ENCODE measurements around the gene FAM53A. TPM values are rescaled to one million over a fixed set of nuclear protein-coding genes. Genes with fewer than 3 reads are reported as not detected.

The FAM53A gene
- total and polyA plus RNA-seq, 2 of the 4 experiments (the other 2 are of a cell fraction): 2.0 to 3.1 TPM

DNA sequence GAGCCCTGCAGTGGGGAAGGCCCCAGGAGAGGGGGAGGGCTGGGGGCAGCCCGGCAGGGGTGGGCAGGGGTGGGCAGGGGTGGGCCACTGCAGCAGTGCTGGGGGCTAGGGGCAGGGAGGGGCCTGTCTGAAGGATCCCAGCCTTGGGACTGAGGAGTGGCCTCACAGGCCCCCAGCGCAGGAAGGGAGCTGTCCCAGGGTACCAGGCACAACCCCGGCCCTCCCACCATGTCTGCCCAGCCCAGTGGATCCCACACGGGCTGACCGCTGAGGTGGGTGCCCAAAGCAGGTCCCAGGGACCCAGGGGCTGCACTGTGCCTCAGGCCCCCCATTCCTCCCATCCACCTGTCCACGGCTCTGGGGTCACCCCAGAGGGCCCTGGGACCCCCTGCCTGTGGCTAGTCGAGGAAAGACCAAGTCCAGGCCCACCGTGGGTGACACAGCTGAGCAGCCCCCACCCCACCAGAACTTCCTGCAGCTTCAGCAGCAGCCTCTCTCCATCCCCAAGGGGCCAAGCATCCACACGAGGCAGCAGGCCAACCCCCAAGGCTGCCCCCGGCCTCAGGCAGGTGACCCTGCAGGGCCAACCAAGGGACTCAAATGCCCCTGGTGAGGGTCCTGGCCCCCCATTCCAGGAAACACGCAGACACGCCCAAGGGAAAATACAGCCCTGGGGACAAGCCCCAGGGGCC, 46.4 kb downstream of the FAM53A start:
- ChIA-PET POLR2A (ENCODE audit: unreplicated experiment) (no interaction called here), CTCF (interaction anchor here (0.6 kb wide), 1 partner anchor 50 kb away, joined by 4 read pairs; no protein-coding TSS in a partner anchor)
- no peak overlapping the region for H3K23ac ChIP-seq (ENCODE audit: low read depth, low read length)
- no peak overlapping the region for H3K4me2 ChIP-seq (ENCODE audit: low read depth, low read length)
- H4K91ac ChIP-seq (ENCODE audit: insufficient read depth, low read depth, low read length): no peak overlapping the region
- DNase-seq (no peak), ATAC-seq (ENCODE audit: low read depth) (no peak)
- H4K5ac ChIP-seq (ENCODE audit: low read depth, low read length): no peak overlapping the region
- 64% methylated on average over 3 of the region's 12 CpGs; no CpG with 5 or more reads in 1 of the 2 experiments for WGBS, 2 experiments (ENCODE audit: extremely low coverage in 2 of 2, insufficient read length in 1 of 2)
- dilution Hi-C loops (cut with HindIII; ENCODE audit: low sequenced_read_pairs, unreplicated experiment): no loop called here
- H2BK5ac ChIP-seq (ENCODE audit: low read depth, low read length, poor library complexity, severe bottlenecking): no peak overlapping the region
- H2AK5ac ChIP-seq (ENCODE audit: low read depth, low read length): no peak overlapping the region
- no peak overlapping the region for H3K27ac ChIP-seq (ENCODE audit: insufficient read depth, low read length)
- peaks cover 6% of the 10 kb centered on the region for H3K9me3 ChIP-seq (ENCODE audit: control insufficient read depth, insufficient read depth, low read length)
- no peak overlapping the region for H3K4ac ChIP-seq (ENCODE audit: low read depth, low read length)
- H3K36me3 ChIP-seq (ENCODE audit: control insufficient read depth, insufficient read depth, low read length): no peaks in the 10 kb centered on the region
- no peak overlapping the region for H3K56ac ChIP-seq (ENCODE audit: extremely low read depth, insufficient read depth, low read length)
- H4K20me1 ChIP-seq (ENCODE audit: insufficient read depth, low read length): 0 out of 2 replicates have a peak, but pooled peaks cover 3% of the 10 kb centered on the region
- no peaks in the 10 kb centered on the region for H3K4me1 ChIP-seq (ENCODE audit: control insufficient read depth, insufficient read depth, low read length)
- no peak overlapping the region for H2AK9ac ChIP-seq (replicated peaks; ENCODE audit: low read depth, low read length, poor library complexity)
- H3K27me3 ChIP-seq (ENCODE audit: control insufficient read depth, insufficient read depth, low read length): peaks cover 2% of the 10 kb centered on the region; the same call in 1 of the 2 replicates
- H2BK15ac ChIP-seq (ENCODE audit: low read depth, low read length): no peak overlapping the region
- H3K9ac ChIP-seq (ENCODE audit: low read depth, low read length): no peak overlapping the region
- TF ChIP-seq FOS (IDR thresholded peaks at IDR 0.05; ENCODE audit: low read depth, low read length) (no peak), POLR2A (IDR thresholded peaks at IDR 0.05; ENCODE audit: low read depth, low read length) (no peak), CTCF (conservative IDR thresholded peaks at IDR 0.05; ENCODE audit: low read depth, low read length) (no peak), RFX5 (IDR thresholded peaks at IDR 0.05; ENCODE audit: low read depth, low read length) (no peak), MXI1 (IDR thresholded peaks at IDR 0.05; ENCODE audit: borderline replicate concordance, low read depth, low read length) (no peak), RAD21 (IDR thresholded peaks at IDR 0.05; ENCODE audit: low read length) (no peak), CHD1 (IDR thresholded peaks at IDR 0.05; ENCODE audit: low read depth, low read length) (no peak), CEBPB (IDR thresholded peaks at IDR 0.05; ENCODE audit: low read depth, low read length) (no peak), MAZ (IDR thresholded peaks at IDR 0.05; ENCODE audit: borderline replicate concordance, low read depth, low read length) (no peak), SMC3 (IDR thresholded peaks at IDR 0.05; ENCODE audit: low read depth, low read length) (no peak), BHLHE40 (IDR thresholded peaks at IDR 0.05; ENCODE audit: low read depth, low read length) (no peak)
- TF ChIP-seq, protein P1, sequence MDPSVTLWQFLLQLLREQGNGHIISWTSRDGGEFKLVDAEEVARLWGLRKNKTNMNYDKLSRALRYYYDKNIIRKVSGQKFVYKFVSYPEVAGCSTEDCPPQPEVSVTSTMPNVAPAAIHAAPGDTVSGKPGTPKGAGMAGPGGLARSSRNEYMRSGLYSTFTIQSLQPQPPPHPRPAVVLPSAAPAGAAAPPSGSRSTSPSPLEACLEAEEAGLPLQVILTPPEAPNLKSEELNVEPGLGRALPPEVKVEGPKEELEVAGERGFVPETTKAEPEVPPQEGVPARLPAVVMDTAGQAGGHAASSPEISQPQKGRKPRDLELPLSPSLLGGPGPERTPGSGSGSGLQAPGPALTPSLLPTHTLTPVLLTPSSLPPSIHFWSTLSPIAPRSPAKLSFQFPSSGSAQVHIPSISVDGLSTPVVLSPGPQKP (IDR thresholded peaks at IDR 0.05; ENCODE audit: borderline replicate concordance, low read depth, low read length): no peak
- H3K4me3 ChIP-seq (ENCODE audit: insufficient read depth, low read depth, low read length): no peak overlapping the region
- H3K79me1 ChIP-seq (ENCODE audit: low read depth in 1 of 2, low read length in 2 of 2): no peaks in the 10 kb centered on the region
- BruUV-seq (replicated peaks): no TSS peak
- no peak overlapping the region for H4K8ac ChIP-seq (ENCODE audit: low read depth in 2 of 2, low read length in 2 of 2)
- peaks cover 3% of the 10 kb centered on the region for H3K9me1 ChIP-seq (ENCODE audit: insufficient read depth, low read length)
- no peak overlapping the region for H2BK20ac ChIP-seq (ENCODE audit: low read depth, low read length)
- no peak overlapping the region for H3K18ac ChIP-seq (ENCODE audit: low read depth, low read length)
- peak overlapping the region; percentile 32 for H2AFZ ChIP-seq (replicated peaks; ENCODE audit: low read length, poor library complexity)
- in situ Hi-C loops (cut with MboI; ENCODE audit: low sequenced_read_pairs): loop anchor here (10.0 to 25.0 kb wide), 2 partner anchors 283 to 475 kb away; partner anchors contain the start of gene SPON2
- intact Hi-C loops (cut with micrococcal nuclease): no loop called here
- no peak overlapping the region for H3K14ac ChIP-seq (replicated peaks; ENCODE audit: low read depth, low read length)
- no peak overlapping the region for H2BK120ac ChIP-seq (ENCODE audit: low read depth, low read length)
